GM18498 (cell line): Measurements from ENCODE around the gene NUP62.
"Not testable (repeated sequence)": the region's sequence is repeated elsewhere in the genome, so short reads cannot be mapped to it uniquely, and the experiment has no call there.

Source experiments
- ATAC-seq: cut with Tn5 transposase; IDR thresholded peaks from one replicate; pipeline ENCODE4 v1.9.1; 2021; ENCODE audit warnings: mild to moderate bottlenecking, moderate library complexity; ENCODE audit not compliant: unreplicated experiment

Gene NUP62

GRCh38 chr19:49926515-49926914 is 2.8 kb downstream of the NUP62 start:
- no peak for ATAC-seq

- no peak for ATAC-seq
Measured at GRCh38 chr19:49925486-49925885, 3.8 kb downstream of the NUP62 start.

GRCh38 chr19:49924881-49925210 is 4.5 kb downstream of the NUP62 start:
- not testable (repeated sequence) for ATAC-seq

GRCh38 chr19:49924004-49924880 is 5.1 kb downstream of the NUP62 start:
- ATAC-seq: no peak

- ATAC-seq: no peak
Measured at GRCh38 chr19:49923055-49924003, 6.0 kb downstream of the NUP62 start.

- ATAC-seq: no peak
Measured at GRCh38 chr19:49921871-49922795, 7.2 kb downstream of the NUP62 start.

GRCh38 chr19:49920624-49921363 is 8.5 kb downstream of the NUP62 start:
- no peak for ATAC-seq

GRCh38 chr19:49918089-49918488 is 11.2 kb downstream of the NUP62 start:
- ATAC-seq: no peak

- ATAC-seq: no peak
Measured at GRCh38 chr19:49916839-49917733, 12.2 kb downstream of the NUP62 start.

GRCh38 chr19:49915271-49915670 is 14.0 kb downstream of the NUP62 start:
- no peak for ATAC-seq

GRCh38 chr19:49913720-49914119 is 15.6 kb downstream of the NUP62 start:
- ATAC-seq: no peak

- no peak for ATAC-seq
Measured at GRCh38 chr19:49912965-49913685, 16.2 kb downstream of the NUP62 start.

GRCh38 chr19:49911381-49912145 is 17.7 kb downstream of the NUP62 start:
- no peak for ATAC-seq

- ATAC-seq: no peak
Measured at GRCh38 chr19:49910179-49910578, 19.1 kb downstream of the NUP62 start.

- ATAC-seq: no peak
Measured at GRCh38 chr19:49908480-49909420, 20.6 kb downstream of the NUP62 start.

GRCh38 chr19:49907745-49908446 is 21.4 kb downstream of the NUP62 start:
- ATAC-seq: no peak
